Left renal cortex interstitium (tissue), 4 donors: Measurements from ENCODE around the gene GATM. TPM values are rescaled to one million over a fixed set of nuclear protein-coding genes. Genes with fewer than 3 reads are reported as not detected.

Source experiments
- DNase-seq, 4 donors: peaks; one replicate each; pipeline ENCODE4 v3.0.0-alpha.2; 2013; ENCODE audit warnings: low read depth in 4 of 4, low spot score in 2 of 4, missing footprints in 1 of 4
- polyA plus RNA-seq, 4 donors: library from polyadenylated mRNA; unstranded; fragments of 120-200 nt; gene quantifications; one replicate each; pipeline ENCODE4 v1.2.1, GENCODE V29; 2013; ENCODE audit not compliant: insufficient read length in 4 of 4

GATM gene
- polyA plus RNA-seq, 4 donors, result 175 to 252 (median 232) TPM

- no peak for DNase-seq
These were observed 15.9 kb downstream of the GATM start for GRCh38 chr15:45362419-45362818.

- DNase-seq, result no peak
These were observed 16.5 kb downstream of the GATM start for GRCh38 chr15:45361878-45362277.

- DNase-seq, result no peak
These were observed 22.5 kb downstream of the GATM start for GRCh38 chr15:45355860-45356259.

- DNase-seq, result no peak
These were observed 23.6 kb downstream of the GATM start for GRCh38 chr15:45354711-45355110.

GRCh38 chr15:45351227-45351626 lies 27.1 kb downstream of the GATM start:
- DNase-seq, result no peak

- DNase-seq, result no peak
These were observed 28.7 kb downstream of the GATM start for GRCh38 chr15:45349623-45350022.

GRCh38 chr15:45347989-45348388 lies 30.4 kb downstream of the GATM start:
- no peak for DNase-seq

GRCh38 chr15:45347033-45347432 lies 31.3 kb downstream of the GATM start:
- DNase-seq, result no peak

- no peak for DNase-seq
These were observed 32.0 kb downstream of the GATM start for GRCh38 chr15:45346381-45346780.

GRCh38 chr15:45343258-45343860 lies 35.0 kb downstream of the GATM start:
- DNase-seq, result no peak

GRCh38 chr15:45341790-45342189 lies 36.6 kb downstream of the GATM start:
- DNase-seq, result no peak

GRCh38 chr15:45340429-45340828 lies 37.9 kb downstream of the GATM start:
- DNase-seq, result no peak

- no peak for DNase-seq
These were observed 39.9 kb downstream of the GATM start for GRCh38 chr15:45338417-45338816.

GRCh38 chr15:45337224-45337623 lies 41.1 kb downstream of the GATM start:
- DNase-seq, result no peak

- peak in 2 of 4 donors; percentile 9 to 28 for DNase-seq
These were observed 44.8 kb downstream of the GATM start for GRCh38 chr15:45333550-45333949.

- no peak for DNase-seq
These were observed 45.6 kb downstream of the GATM start for GRCh38 chr15:45332694-45333093.

GRCh38 chr15:45331972-45332371 lies 46.4 kb downstream of the GATM start:
- no peak for DNase-seq

GRCh38 chr15:45328663-45329062 lies 49.7 kb downstream of the GATM start:
- no peak for DNase-seq

GRCh38 chr15:45326741-45327140 lies 51.6 kb downstream of the GATM start:
- no peak for DNase-seq

- no peak for DNase-seq
These were observed 52.1 kb downstream of the GATM start for GRCh38 chr15:45326280-45326679.

GRCh38 chr15:45320581-45321205 lies 57.7 kb downstream of the GATM start:
- no peak for DNase-seq

GRCh38 chr15:45319472-45320214 lies 58.7 kb downstream of the GATM start:
- DNase-seq, result no peak
